ENCODE data around the gene TNFAIP6. TPM values are rescaled to one million over a fixed set of nuclear protein-coding genes. Genes with fewer than 3 reads are reported as not detected.

TNFAIP6 gene
- total and polyA plus RNA-seq, 4 donors, result 0.75 to 5.2 (median 3.3) TPM

DNA sequence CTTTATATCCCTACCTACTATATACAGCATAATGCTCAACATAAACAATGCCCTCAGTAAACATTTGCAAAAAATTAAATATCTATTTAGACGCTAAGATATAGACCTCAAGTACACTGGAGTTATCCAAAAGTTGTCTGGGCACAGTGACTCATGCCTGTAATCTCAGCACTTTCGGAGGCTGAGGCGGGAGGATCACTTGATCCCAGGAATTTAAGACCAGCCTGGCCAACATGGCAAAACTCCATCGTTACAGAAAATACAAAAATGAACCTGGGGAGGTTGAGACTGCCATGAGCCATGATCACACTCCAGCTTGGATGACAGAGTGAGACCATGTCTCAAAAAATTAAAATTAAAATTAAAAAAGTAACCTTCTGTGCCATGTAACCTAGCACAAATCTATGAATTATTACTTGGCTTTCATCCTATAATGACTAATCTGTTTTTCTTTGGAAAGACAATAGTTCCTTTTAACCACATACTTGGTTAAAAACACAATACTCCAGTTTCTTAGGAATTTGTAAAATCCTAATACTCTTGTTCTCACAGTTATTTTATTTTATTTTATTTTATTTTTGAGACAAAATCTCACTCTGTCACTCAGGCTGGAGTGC lies 6.7 kb upstream of the TNFAIP6 start:
- DNase-seq, result no peak
- intact Hi-C loops (cut with DNase I), result no loop called here

DNA sequence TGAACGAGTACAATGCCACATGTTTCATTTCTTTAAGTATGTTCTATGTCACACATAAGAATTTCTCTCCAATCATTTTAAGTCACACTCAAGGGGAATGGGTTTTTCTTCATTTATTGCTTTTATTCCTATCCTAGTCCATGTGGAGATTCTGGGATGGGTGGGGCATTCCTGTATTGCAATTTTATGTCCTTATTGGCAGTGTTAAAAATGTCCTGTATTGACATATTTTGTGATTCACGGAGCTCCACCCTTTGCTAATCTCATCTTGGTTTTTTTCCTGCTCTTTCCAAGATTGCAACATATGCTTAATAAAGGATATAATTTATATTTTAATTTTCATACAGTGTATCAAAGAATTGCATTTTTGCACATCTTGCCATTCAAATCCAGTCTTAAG lies 3.4 kb upstream of the TNFAIP6 start:
- Histone ChIP-seq H3K9me3 (ENCODE audit: control insufficient read depth, low read length) (no peaks in the 10 kb centered on the region), H3K4me3 (ENCODE audit: low read length in 2 of 2) (no peak overlapping the region), H3K4me1 (ENCODE audit: control insufficient read depth in 1 of 2, insufficient read depth in 2 of 2, low read length in 2 of 2) (no peaks in the 10 kb centered on the region), H3K36me3 (ENCODE audit: control insufficient read depth in 1 of 2, insufficient read depth in 2 of 2, low read length in 1 of 2) (no peaks in the 10 kb centered on the region), H3K27ac (ENCODE audit: low read depth in 1 of 2, low read length in 2 of 2) (no peak overlapping the region), H3K27me3 (ENCODE audit: control insufficient read depth in 1 of 2, insufficient read depth in 2 of 2, low read length in 1 of 2) (no peaks in the 10 kb centered on the region)
- 79 to 87% methylated on average over 2 of the region's 2 CpGs for WGBS, 2 donors
- DNase-seq, result no peak
- no peak for ATAC-seq (ENCODE audit: low FRiP score)
- intact Hi-C loops (cut with DNase I), result no loop called here

More for the DNA sequence above, 6.7 kb upstream of the TNFAIP6 start:
- ATAC-seq (ENCODE audit: low FRiP score), result no peak
- Histone ChIP-seq H3K9me3 (ENCODE audit: control insufficient read depth, low read length) (no peaks in the 10 kb centered on the region), H3K27ac (ENCODE audit: low read depth in 1 of 2, low read length in 2 of 2) (no peak overlapping the region), H3K36me3 (ENCODE audit: control insufficient read depth in 1 of 2, insufficient read depth in 2 of 2, low read length in 1 of 2) (no peaks in the 10 kb centered on the region), H3K4me3 (ENCODE audit: low read length in 2 of 2) (no peak overlapping the region), H3K4me1 (ENCODE audit: control insufficient read depth in 1 of 2, insufficient read depth in 2 of 2, low read length in 2 of 2) (no peaks in the 10 kb centered on the region), H3K27me3 (ENCODE audit: control insufficient read depth in 1 of 2, insufficient read depth in 2 of 2, low read length in 1 of 2) (no peaks in the 10 kb centered on the region)
- WGBS, 2 donors, result 14 to 22% methylated on average over 4 of the region's 4 CpGs

DNA sequence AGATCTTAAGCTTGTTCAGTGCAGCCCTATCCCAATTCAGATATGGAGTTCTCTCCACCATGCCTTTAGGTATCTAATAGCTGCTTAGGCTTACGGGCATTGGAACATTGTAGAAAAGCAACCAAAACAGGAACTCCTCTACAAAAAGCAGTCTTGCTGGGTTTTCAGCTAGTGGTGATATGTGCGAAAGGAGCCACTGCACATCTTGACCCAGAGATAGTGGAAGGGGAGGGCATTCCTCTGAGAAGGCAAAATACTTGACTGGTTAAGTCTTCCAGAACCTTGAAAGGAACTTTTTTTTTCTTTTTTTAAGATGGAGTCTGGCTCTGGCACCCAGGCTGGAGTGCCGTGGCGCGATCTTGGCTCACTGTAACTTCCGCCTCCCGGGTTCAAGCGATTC lies 2.6 kb upstream of the TNFAIP6 start:
- no peaks in the 10 kb centered on the region for H3K9me3 ChIP-seq (ENCODE audit: control insufficient read depth, low read length)
- H3K27ac ChIP-seq (ENCODE audit: low read depth in 1 of 2, low read length in 2 of 2), result no peak overlapping the region
- intact Hi-C loops (cut with DNase I), result no loop called here
- no peaks in the 10 kb centered on the region for H3K36me3 ChIP-seq (ENCODE audit: control insufficient read depth in 1 of 2, insufficient read depth in 2 of 2, low read length in 1 of 2)
- ATAC-seq (ENCODE audit: low FRiP score) (no peak), DNase-seq (no peak)
- WGBS, 2 donors, result 96% methylated on average over 8 of the region's 8 CpGs
- no peak overlapping the region for H3K4me3 ChIP-seq (ENCODE audit: low read length in 2 of 2)
- H3K4me1 ChIP-seq (ENCODE audit: control insufficient read depth in 1 of 2, insufficient read depth in 2 of 2, low read length in 2 of 2), result no peaks in the 10 kb centered on the region
- no peaks in the 10 kb centered on the region for H3K27me3 ChIP-seq (ENCODE audit: control insufficient read depth in 1 of 2, insufficient read depth in 2 of 2, low read length in 1 of 2)

DNA sequence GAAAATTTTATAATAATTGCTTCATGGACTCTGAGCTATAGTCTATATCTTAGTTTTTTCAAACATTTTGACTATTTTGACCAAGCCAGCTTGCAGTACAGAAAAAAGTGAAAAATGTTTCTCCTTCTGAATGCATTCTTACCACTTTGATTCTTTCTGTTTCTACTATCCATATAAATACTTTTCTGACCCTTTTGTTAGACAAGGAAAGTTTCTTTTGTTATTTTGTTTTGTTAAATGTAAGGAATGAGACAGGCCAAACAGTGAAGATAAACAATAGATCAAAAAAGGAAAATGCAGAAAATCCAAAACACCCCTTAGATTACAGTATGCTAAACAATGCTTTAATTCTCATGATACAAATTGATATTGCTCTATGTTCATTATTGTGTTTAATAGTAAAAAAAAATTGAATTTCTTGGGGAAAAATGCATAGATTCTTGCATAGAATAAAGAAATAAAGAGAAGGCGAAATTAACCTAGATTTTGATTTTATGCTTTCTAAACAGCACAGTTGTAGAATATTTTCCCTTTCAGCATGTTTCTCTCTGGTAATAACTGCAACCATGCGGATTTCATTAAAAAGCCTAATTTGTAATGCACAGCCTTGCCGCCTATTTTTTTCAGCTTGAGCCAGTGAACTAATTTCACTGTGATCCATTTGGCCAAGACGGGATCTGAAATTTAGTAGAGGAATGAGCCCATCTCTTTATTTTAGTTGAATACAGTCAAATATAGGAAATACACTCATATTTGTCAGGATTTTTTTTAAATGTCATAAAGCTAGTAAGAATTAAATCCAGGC lies 976 bp downstream of the TNFAIP6 start:
- 80 to 82% methylated on average over 4 of the region's 4 CpGs for WGBS, 2 donors
- no peak overlapping the region for H3K4me3 ChIP-seq (ENCODE audit: low read length in 2 of 2)
- intact Hi-C loops (cut with DNase I), result no loop called here
- no peak for ATAC-seq (ENCODE audit: low FRiP score)
- no peaks in the 10 kb centered on the region for H3K27me3 ChIP-seq (ENCODE audit: control insufficient read depth in 1 of 2, insufficient read depth in 2 of 2, low read length in 1 of 2)
- no peaks in the 10 kb centered on the region for H3K36me3 ChIP-seq (ENCODE audit: control insufficient read depth in 1 of 2, insufficient read depth in 2 of 2, low read length in 1 of 2)
- H3K27ac ChIP-seq (ENCODE audit: low read depth in 1 of 2, low read length in 2 of 2), result no peak overlapping the region
- DNase-seq, result no peak
- no peaks in the 10 kb centered on the region for H3K4me1 ChIP-seq (ENCODE audit: control insufficient read depth in 1 of 2, insufficient read depth in 2 of 2, low read length in 2 of 2)
- no peaks in the 10 kb centered on the region for H3K9me3 ChIP-seq (ENCODE audit: control insufficient read depth, low read length)

DNA sequence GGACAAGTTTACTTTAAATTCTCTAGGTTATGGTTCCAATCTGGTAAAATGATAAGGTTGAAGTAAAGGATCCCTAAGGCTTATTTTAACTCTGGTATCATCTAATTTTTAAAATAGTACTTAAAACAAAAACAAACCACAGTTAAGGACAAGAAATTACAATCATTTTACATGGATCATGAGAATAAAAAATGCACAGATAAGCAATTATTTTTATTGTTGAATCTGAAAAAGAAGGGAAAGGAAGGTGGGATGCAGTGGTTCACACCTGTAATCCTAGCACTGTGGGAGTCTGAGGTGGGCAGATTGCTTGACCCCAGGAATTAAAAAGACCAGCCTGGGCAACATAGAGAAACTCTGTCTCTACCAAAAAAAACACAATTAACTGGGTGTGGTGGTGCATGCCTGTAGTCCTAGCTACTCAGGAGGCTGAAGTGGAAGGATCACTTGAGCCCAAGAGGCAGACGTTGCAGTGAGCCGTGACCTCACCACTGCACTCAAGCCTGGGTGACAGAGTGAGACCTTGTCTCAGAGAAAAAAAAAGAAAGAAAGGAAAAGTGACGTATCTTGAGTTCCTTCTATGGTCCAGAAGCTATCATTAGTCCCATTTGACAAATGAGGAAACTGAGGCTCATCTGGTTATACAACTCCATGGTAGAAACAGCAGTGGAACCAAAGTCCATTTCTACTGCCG lies 2.5 kb downstream of the TNFAIP6 start:
- ATAC-seq (ENCODE audit: low FRiP score) (no peak), DNase-seq (no peak)
- WGBS, 2 donors, result 88 to 96% methylated on average over 4 of the region's 4 CpGs
- Histone ChIP-seq H3K4me3 (ENCODE audit: low read length in 2 of 2) (no peak overlapping the region), H3K27me3 (ENCODE audit: control insufficient read depth in 1 of 2, insufficient read depth in 2 of 2, low read length in 1 of 2) (no peaks in the 10 kb centered on the region), H3K36me3 (ENCODE audit: control insufficient read depth in 1 of 2, insufficient read depth in 2 of 2, low read length in 1 of 2) (no peaks in the 10 kb centered on the region), H3K27ac (ENCODE audit: low read depth in 1 of 2, low read length in 2 of 2) (no peak overlapping the region), H3K4me1 (ENCODE audit: control insufficient read depth in 1 of 2, insufficient read depth in 2 of 2, low read length in 2 of 2) (no peaks in the 10 kb centered on the region), H3K9me3 (ENCODE audit: control insufficient read depth, low read length) (no peaks in the 10 kb centered on the region)
- intact Hi-C loops (cut with DNase I), result no loop called here

DNA sequence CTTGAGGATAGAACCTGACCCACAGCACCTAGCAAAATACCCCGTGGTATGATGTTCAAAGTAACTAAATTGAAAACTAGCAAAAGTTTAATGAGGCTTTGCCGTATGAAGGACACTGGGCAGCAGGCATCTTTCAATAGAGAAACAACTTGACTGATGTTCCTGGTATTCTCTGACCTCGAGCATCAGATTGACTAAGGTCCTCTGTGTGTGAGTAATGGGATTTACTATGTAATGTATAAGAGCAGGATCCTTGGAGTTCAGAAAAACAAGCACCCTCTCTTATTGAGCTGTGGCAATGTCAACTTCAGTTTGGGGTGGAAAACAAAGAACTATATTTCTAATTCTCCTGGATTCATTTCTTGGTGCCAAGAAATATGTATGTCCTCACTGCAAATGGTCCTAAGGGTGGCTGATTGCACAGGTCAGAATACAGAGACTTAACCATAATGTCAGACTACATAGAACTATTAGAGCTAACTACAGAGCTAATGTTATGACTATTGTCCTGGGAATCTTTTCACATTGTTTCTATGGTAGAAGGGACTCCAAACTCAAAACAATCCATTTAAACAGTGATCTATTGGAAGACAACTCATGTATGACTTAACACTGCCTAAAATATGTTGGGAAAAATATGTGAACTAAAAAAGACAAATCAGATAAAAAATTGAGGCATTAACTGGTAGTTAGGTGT lies 4.4 kb downstream of the TNFAIP6 start:
- Histone ChIP-seq H3K27ac (ENCODE audit: low read depth in 1 of 2, low read length in 2 of 2) (no peak overlapping the region), H3K9me3 (ENCODE audit: control insufficient read depth, low read length) (no peaks in the 10 kb centered on the region), H3K4me1 (ENCODE audit: control insufficient read depth in 1 of 2, insufficient read depth in 2 of 2, low read length in 2 of 2) (no peaks in the 10 kb centered on the region), H3K36me3 (ENCODE audit: control insufficient read depth in 1 of 2, insufficient read depth in 2 of 2, low read length in 1 of 2) (no peaks in the 10 kb centered on the region), H3K4me3 (ENCODE audit: low read length in 2 of 2) (no peak overlapping the region), H3K27me3 (ENCODE audit: control insufficient read depth in 1 of 2, insufficient read depth in 2 of 2, low read length in 1 of 2) (no peaks in the 10 kb centered on the region)
- no peak for DNase-seq
- intact Hi-C loops (cut with DNase I), result no loop called here
- WGBS, 2 donors, result 66 to 81% methylated on average over 3 of the region's 3 CpGs
- ATAC-seq (ENCODE audit: low FRiP score), result no peak

DNA sequence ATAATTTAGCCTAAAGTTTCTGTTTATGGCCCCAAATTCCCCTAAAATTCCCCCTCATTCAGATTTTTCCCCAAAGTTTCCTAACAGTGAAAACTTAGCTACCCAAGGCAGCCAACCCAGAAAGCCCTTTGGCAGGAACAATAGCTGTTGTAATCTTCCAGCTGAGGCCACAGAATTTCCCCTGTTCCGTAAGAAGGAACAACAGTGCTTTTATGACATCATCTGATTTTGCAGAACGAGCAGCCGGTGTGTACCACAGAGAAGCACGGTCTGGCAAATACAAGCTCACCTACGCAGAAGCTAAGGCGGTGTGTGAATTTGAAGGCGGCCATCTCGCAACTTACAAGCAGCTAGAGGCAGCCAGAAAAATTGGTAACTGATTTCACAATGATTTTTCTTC lies 6.3 kb downstream of the TNFAIP6 start:
- Histone ChIP-seq H3K36me3 (ENCODE audit: control insufficient read depth in 1 of 2, insufficient read depth in 2 of 2, low read length in 1 of 2) (no peaks in the 10 kb centered on the region), H3K27me3 (ENCODE audit: control insufficient read depth in 1 of 2, insufficient read depth in 2 of 2, low read length in 1 of 2) (no peaks in the 10 kb centered on the region), H3K27ac (ENCODE audit: low read depth in 1 of 2, low read length in 2 of 2) (no peak overlapping the region), H3K4me3 (ENCODE audit: low read length in 2 of 2) (no peak overlapping the region), H3K9me3 (ENCODE audit: control insufficient read depth, low read length) (no peaks in the 10 kb centered on the region), H3K4me1 (ENCODE audit: control insufficient read depth in 1 of 2, insufficient read depth in 2 of 2, low read length in 2 of 2) (no peaks in the 10 kb centered on the region)
- intact Hi-C loops (cut with DNase I), result no loop called here
- no peak for DNase-seq
- ATAC-seq (ENCODE audit: low FRiP score), result peak; percentile 57
- 66% methylated on average over 8 of the region's 8 CpGs for WGBS, 2 donors

DNA sequence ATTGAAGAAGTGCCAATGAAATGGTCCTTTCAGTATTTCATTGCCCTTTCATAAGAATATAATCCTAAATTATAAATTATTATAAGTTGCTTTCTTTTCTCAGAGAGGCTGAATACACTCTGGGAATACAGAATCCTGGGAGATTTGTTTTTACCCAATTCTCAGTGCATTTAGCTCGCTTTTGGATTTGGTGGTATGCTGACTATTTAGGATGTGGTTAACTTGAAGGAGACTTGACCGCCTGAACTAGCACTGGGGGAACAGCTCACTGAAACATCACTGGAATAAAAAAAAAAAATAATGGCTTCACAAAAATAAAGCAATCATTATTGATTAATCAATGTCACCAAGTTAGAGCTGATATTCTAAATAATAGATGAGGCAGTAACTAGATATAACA lies 10.2 kb downstream of the TNFAIP6 start:
- Histone ChIP-seq H3K9me3 (ENCODE audit: control insufficient read depth, low read length) (no peaks in the 10 kb centered on the region), H3K27me3 (ENCODE audit: control insufficient read depth in 1 of 2, insufficient read depth in 2 of 2, low read length in 1 of 2) (no peaks in the 10 kb centered on the region), H3K36me3 (ENCODE audit: control insufficient read depth in 1 of 2, insufficient read depth in 2 of 2, low read length in 1 of 2) (no peaks in the 10 kb centered on the region), H3K4me3 (ENCODE audit: low read length in 2 of 2) (no peak overlapping the region), H3K4me1 (ENCODE audit: control insufficient read depth in 1 of 2, insufficient read depth in 2 of 2, low read length in 2 of 2) (no peaks in the 10 kb centered on the region), H3K27ac (ENCODE audit: low read depth in 1 of 2, low read length in 2 of 2) (no peak overlapping the region)
- DNase-seq, result no peak
- intact Hi-C loops (cut with DNase I), result no loop called here
- ATAC-seq (ENCODE audit: low FRiP score), result no peak
- 54 to 78% methylated on average over 2 of the region's 2 CpGs for WGBS, 2 donors
